Measurements from ENCODE around the gene NHEJ1.

DNA sequence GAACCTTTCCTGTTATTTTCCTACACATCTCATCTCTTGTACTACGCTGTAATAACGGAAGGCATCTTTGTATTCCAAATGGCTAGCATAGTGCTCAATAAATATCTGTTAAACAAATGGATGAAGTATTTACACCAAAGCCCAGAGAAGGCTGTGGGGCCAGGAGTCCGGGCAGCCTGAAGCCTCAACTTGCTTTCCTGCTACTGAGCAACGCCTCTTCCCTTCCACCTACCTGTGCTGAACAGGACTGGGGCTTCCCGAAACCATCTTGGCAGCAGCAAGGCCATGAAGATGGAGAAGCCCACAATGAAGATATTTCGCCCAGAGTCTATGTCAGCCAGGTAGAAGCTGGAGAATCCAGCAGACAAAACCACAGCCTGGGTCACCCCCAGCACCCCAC is 2.5 kb upstream of the NHEJ1 start:
- TF ChIP-seq, protein P1, sequence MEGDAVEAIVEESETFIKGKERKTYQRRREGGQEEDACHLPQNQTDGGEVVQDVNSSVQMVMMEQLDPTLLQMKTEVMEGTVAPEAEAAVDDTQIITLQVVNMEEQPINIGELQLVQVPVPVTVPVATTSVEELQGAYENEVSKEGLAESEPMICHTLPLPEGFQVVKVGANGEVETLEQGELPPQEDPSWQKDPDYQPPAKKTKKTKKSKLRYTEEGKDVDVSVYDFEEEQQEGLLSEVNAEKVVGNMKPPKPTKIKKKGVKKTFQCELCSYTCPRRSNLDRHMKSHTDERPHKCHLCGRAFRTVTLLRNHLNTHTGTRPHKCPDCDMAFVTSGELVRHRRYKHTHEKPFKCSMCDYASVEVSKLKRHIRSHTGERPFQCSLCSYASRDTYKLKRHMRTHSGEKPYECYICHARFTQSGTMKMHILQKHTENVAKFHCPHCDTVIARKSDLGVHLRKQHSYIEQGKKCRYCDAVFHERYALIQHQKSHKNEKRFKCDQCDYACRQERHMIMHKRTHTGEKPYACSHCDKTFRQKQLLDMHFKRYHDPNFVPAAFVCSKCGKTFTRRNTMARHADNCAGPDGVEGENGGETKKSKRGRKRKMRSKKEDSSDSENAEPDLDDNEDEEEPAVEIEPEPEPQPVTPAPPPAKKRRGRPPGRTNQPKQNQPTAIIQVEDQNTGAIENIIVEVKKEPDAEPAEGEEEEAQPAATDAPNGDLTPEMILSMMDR (conservative IDR thresholded peaks at IDR 0.05), result no peak
- TF ChIP-seq ZFX (IDR thresholded peaks at IDR 0.05), result no peak

Data from C4-2B (cell line).